ENCODE results near the gene SUSD4. TPM values are rescaled to one million over a fixed set of nuclear protein-coding genes. Genes with fewer than 3 reads are reported as not detected.

Gene SUSD4
- polyA plus RNA-seq, 1 of the 3 experiments (the other 2 are of a cell fraction) = 0.31 TPM

- POLR2A ChIA-PET = no interaction called here
- 11% methylated on average over 4 of the region's 4 CpGs for WGBS (ENCODE audit: low lambda C conversion rate)
- CTCF ChIA-PET = interaction anchor here (1.0 to 2.0 kb wide), 5 partner anchors 9 to 139 kb away, joined by 3 to 6 read pairs (median 3); no protein-coding TSS in a partner anchor
Observed at GRCh38 chr1:223269006-223269405, 95.0 kb downstream of the SUSD4 start.

DNA sequence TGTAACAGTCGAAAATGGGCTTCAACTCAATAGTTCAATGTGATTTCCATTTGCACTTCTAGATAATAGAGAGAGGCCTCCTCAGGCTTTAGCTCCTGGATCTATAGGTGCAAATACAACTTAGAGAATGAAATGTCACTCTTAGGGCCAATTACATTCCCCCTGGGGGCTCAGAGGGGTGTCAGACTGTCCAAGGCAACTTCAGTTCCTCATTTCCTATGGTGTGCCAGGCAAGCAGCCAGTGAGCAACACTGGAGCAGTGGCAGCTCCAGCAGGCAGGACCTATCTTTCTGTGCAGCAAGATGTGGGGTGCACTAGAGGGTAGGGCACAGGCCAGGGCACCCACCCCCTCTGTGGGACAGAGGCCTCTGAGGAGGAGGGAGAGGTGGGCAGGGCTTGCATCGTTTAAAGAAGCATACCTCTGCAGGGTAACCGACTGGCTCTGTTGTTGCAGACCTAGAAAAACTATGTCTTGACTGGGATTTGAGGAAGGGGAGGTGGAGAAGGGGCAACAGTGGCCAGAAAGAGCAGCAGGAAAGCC lies 97.3 kb downstream of the SUSD4 start:
- no peaks in the 10 kb centered on the region for H3K9me3 ChIP-seq
- WGBS (ENCODE audit: low lambda C conversion rate) = 26% methylated on average over 3 of the region's 3 CpGs
- H3K36me3 ChIP-seq (replicated peaks in 1 of 2; ENCODE audit: control insufficient read depth in 1 of 2, insufficient read depth in 2 of 2, low read length in 1 of 2) = no peaks in the 10 kb centered on the region
- no peak overlapping the region for H3K9ac ChIP-seq
- ChIA-PET CTCF (interaction anchor here (1.0 to 2.6 kb wide), 3 partner anchors 39 to 133 kb away, joined by 3 to 10 read pairs (median 6); no protein-coding TSS in a partner anchor), POLR2A (no interaction called here)
- no peak for DNase-seq
- peaks cover 31% of the 10 kb centered on the region; the same call in 1 of the 2 replicates for H3K27me3 ChIP-seq (ENCODE audit: insufficient read depth)
- H3K27ac ChIP-seq (ENCODE audit: low read depth in 2 of 2, low read length in 1 of 2) = no peak overlapping the region
- H3K4me2 ChIP-seq = no peak overlapping the region
- TF ChIP-seq, protein P1, sequence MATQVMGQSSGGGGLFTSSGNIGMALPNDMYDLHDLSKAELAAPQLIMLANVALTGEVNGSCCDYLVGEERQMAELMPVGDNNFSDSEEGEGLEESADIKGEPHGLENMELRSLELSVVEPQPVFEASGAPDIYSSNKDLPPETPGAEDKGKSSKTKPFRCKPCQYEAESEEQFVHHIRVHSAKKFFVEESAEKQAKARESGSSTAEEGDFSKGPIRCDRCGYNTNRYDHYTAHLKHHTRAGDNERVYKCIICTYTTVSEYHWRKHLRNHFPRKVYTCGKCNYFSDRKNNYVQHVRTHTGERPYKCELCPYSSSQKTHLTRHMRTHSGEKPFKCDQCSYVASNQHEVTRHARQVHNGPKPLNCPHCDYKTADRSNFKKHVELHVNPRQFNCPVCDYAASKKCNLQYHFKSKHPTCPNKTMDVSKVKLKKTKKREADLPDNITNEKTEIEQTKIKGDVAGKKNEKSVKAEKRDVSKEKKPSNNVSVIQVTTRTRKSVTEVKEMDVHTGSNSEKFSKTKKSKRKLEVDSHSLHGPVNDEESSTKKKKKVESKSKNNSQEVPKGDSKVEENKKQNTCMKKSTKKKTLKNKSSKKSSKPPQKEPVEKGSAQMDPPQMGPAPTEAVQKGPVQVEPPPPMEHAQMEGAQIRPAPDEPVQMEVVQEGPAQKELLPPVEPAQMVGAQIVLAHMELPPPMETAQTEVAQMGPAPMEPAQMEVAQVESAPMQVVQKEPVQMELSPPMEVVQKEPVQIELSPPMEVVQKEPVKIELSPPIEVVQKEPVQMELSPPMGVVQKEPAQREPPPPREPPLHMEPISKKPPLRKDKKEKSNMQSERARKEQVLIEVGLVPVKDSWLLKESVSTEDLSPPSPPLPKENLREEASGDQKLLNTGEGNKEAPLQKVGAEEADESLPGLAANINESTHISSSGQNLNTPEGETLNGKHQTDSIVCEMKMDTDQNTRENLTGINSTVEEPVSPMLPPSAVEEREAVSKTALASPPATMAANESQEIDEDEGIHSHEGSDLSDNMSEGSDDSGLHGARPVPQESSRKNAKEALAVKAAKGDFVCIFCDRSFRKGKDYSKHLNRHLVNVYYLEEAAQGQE (IDR thresholded peaks at IDR 0.05; ENCODE audit: low read depth, low read length) = no peak
- TF ChIP-seq, protein P2, sequence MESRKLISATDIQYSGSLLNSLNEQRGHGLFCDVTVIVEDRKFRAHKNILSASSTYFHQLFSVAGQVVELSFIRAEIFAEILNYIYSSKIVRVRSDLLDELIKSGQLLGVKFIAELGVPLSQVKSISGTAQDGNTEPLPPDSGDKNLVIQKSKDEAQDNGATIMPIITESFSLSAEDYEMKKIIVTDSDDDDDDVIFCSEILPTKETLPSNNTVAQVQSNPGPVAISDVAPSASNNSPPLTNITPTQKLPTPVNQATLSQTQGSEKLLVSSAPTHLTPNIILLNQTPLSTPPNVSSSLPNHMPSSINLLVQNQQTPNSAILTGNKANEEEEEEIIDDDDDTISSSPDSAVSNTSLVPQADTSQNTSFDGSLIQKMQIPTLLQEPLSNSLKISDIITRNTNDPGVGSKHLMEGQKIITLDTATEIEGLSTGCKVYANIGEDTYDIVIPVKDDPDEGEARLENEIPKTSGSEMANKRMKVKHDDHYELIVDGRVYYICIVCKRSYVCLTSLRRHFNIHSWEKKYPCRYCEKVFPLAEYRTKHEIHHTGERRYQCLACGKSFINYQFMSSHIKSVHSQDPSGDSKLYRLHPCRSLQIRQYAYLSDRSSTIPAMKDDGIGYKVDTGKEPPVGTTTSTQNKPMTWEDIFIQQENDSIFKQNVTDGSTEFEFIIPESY (IDR thresholded peaks at IDR 0.05; ENCODE audit: borderline replicate concordance, low read depth) = no peak
- TF ChIP-seq TCF12 (IDR thresholded peaks at IDR 0.05) (no peak), RXRA (IDR thresholded peaks at IDR 0.05; ENCODE audit: borderline replicate concordance, low read depth) (no peak), FOSL2 (IDR thresholded peaks at IDR 0.05; ENCODE audit: borderline replicate concordance, low read depth) (no peak), RFX5 (IDR thresholded peaks at IDR 0.05; ENCODE audit: low read length) (no peak)
- TF ChIP-seq, protein P3, sequence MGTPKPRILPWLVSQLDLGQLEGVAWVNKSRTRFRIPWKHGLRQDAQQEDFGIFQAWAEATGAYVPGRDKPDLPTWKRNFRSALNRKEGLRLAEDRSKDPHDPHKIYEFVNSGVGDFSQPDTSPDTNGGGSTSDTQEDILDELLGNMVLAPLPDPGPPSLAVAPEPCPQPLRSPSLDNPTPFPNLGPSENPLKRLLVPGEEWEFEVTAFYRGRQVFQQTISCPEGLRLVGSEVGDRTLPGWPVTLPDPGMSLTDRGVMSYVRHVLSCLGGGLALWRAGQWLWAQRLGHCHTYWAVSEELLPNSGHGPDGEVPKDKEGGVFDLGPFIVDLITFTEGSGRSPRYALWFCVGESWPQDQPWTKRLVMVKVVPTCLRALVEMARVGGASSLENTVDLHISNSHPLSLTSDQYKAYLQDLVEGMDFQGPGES (IDR thresholded peaks at IDR 0.05; ENCODE audit: low read depth, low read length) = no peak
- H3K79me2 ChIP-seq (ENCODE audit: insufficient read depth) = no peaks in the 10 kb centered on the region
- H2AFZ ChIP-seq (ENCODE audit: low read depth) = no peak overlapping the region
- no peaks in the 10 kb centered on the region for H3K9me2 ChIP-seq
- H3K4me1 ChIP-seq (ENCODE audit: control insufficient read depth in 1 of 2, insufficient read depth in 2 of 2, low read depth in 1 of 2, low read length in 1 of 2) = peaks cover 0 to 14% of the 10 kb centered on the region in 2 experiments; a peak in 2 of 4 replicates
- no peaks in the 10 kb centered on the region for H3F3A ChIP-seq (replicated peaks; ENCODE audit: insufficient read depth)
- no peaks in the 10 kb centered on the region for H4K20me1 ChIP-seq (ENCODE audit: insufficient read depth)
- no peak overlapping the region for H3K4me3 ChIP-seq (ENCODE audit: low read depth in 2 of 2, low read length in 1 of 2)

More at GRCh38 chr1:223269006-223269405, 95.0 kb downstream of the SUSD4 start:
- Histone ChIP-seq H3K79me2 (ENCODE audit: insufficient read depth) (no peaks in the 10 kb centered on the region), H3K27ac (ENCODE audit: low read depth in 2 of 2, low read length in 1 of 2) (no peak overlapping the region), H2AFZ (ENCODE audit: low read depth) (no peak overlapping the region), H3K36me3 (replicated peaks in 1 of 2; ENCODE audit: control insufficient read depth in 1 of 2, insufficient read depth in 2 of 2, low read length in 1 of 2) (no peaks in the 10 kb centered on the region), H3K4me3 (ENCODE audit: low read depth in 2 of 2, low read length in 1 of 2) (no peak overlapping the region), H3F3A (replicated peaks; ENCODE audit: insufficient read depth) (no peaks in the 10 kb centered on the region), H3K9ac (no peak overlapping the region), H3K4me2 (no peak overlapping the region), H3K27me3 (ENCODE audit: insufficient read depth) (peaks cover 26% of the 10 kb centered on the region; the same call in 1 of the 2 replicates), H3K9me2 (no peaks in the 10 kb centered on the region), H3K9me3 (no peaks in the 10 kb centered on the region), H3K4me1 (ENCODE audit: control insufficient read depth in 1 of 2, insufficient read depth in 2 of 2, low read depth in 1 of 2, low read length in 1 of 2) (peaks cover 0 to 14% of the 10 kb centered on the region in 2 experiments; a peak in 2 of 4 replicates), H4K20me1 (ENCODE audit: insufficient read depth) (no peaks in the 10 kb centered on the region)
- peak; percentile 63 for DNase-seq
- peak; percentile 96 for TF ChIP-seq GATA2 (CRISPR knock-in tag; IDR thresholded peaks at IDR 0.05)
- peak in 1 of 2 experiments; percentile 55; a peak in 2 of 4 replicates for TF ChIP-seq EP300 (IDR thresholded peaks at IDR 0.05; ENCODE audit: borderline replicate concordance in 1 of 2, low read depth in 1 of 2, low read length in 1 of 2)
- TF ChIP-seq PBX3 (IDR thresholded peaks at IDR 0.05) = no peak
- no peak for TF ChIP-seq MEF2A (IDR thresholded peaks at IDR 0.05; ENCODE audit: borderline replicate concordance, low read depth)
- peak; percentile 80 for TF ChIP-seq RCOR1 (IDR thresholded peaks at IDR 0.05; ENCODE audit: low read length)

Measured in SK-N-SH (cell line).